ENCODE results near the gene FAF1. TPM values are rescaled to one million over a fixed set of nuclear protein-coding genes. Genes with fewer than 3 reads are reported as not detected.
"Not testable (repeated sequence)": the region's sequence is repeated elsewhere in the genome, so short reads cannot be mapped to it uniquely, and the experiment has no call there.

Gene FAF1
- total and polyA plus RNA-seq, 9 donors = 23.1 to 76.0 (median 57.1) TPM

- TF ChIP-seq CTCF (IDR thresholded peaks at IDR 0.05) (no peak), POLR2A (IDR thresholded peaks at IDR 0.05) (no peak), EP300 (IDR thresholded peaks at IDR 0.05) (no peak)
These were observed 23.7 kb downstream of the FAF1 start for GRCh38 chr1:50936321-50936720.

GRCh38 chr1:50935276-50935675, 24.8 kb downstream of the FAF1 start:
- H3K27me3 ChIP-seq; H3K27ac ChIP-seq; H3K4me1 ChIP-seq (ENCODE audit: insufficient read depth); DNase-seq; H3K9me3 ChIP-seq; H3K36me3 ChIP-seq; H3K4me3 ChIP-seq: not testable (repeated sequence)
- WGBS, 3 donors = 91 to 97% (median 96%) methylated on average over 2 of the region's 2 CpGs
- intact Hi-C loops (cut with DNase I) = loop anchor here in 1 of 4 donors (10.0 kb wide), 1 partner anchor 250 kb away; no protein-coding TSS in a partner anchor

More at GRCh38 chr1:50936321-50936720, 23.7 kb downstream of the FAF1 start:
- H3K36me3 ChIP-seq = no peaks in the 10 kb centered on the region
- H3K4me1 ChIP-seq (ENCODE audit: insufficient read depth) = no peaks in the 10 kb centered on the region
- H3K9me3 ChIP-seq = no peaks in the 10 kb centered on the region
- no peak overlapping the region for H3K27ac ChIP-seq
- 60 to 85% (median 60%) methylated on average over 2 of the region's 2 CpGs for WGBS, 3 donors
- H3K4me3 ChIP-seq = no peak overlapping the region
- no peaks in the 10 kb centered on the region for H3K27me3 ChIP-seq
- intact Hi-C loops (cut with DNase I) = loop anchor here in 1 of 4 donors (10.0 kb wide), 1 partner anchor 248 kb away; no protein-coding TSS in a partner anchor
- no peak for DNase-seq

GRCh38 chr1:50934838-50935237, 25.2 kb downstream of the FAF1 start:
- TF ChIP-seq POLR2A (IDR thresholded peaks at IDR 0.05) = no peak
- no peak for TF ChIP-seq CTCF (IDR thresholded peaks at IDR 0.05)
- TF ChIP-seq EP300 (IDR thresholded peaks at IDR 0.05) = no peak
- DNase-seq = no peak
- Histone ChIP-seq H3K4me1 (ENCODE audit: insufficient read depth) (no peaks in the 10 kb centered on the region), H3K9me3 (no peaks in the 10 kb centered on the region), H3K27me3 (no peaks in the 10 kb centered on the region), H3K27ac (no peak overlapping the region), H3K36me3 (no peaks in the 10 kb centered on the region), H3K4me3 (no peak overlapping the region)
- intact Hi-C loops (cut with DNase I) = loop anchor here in 2 of 4 donors (5.0 to 10.0 kb wide), 2 partner anchors 223 to 250 kb away; no protein-coding TSS in a partner anchor

GRCh38 chr1:50933770-50934169, 26.3 kb downstream of the FAF1 start:
- not testable (repeated sequence) for H3K36me3 ChIP-seq; DNase-seq; H3K9me3 ChIP-seq; H3K4me3 ChIP-seq; H3K27ac ChIP-seq; H3K4me1 ChIP-seq (ENCODE audit: insufficient read depth); H3K27me3 ChIP-seq
- intact Hi-C loops (cut with DNase I) = loop anchor here in 2 of 4 donors (5.0 to 10.0 kb wide), 2 partner anchors 221 to 251 kb away; no protein-coding TSS in a partner anchor
- 85 to 90% (median 87%) methylated on average over 3 of the region's 3 CpGs for WGBS, 3 donors

- H3K27ac ChIP-seq; H3K27me3 ChIP-seq; DNase-seq; H3K9me3 ChIP-seq; H3K36me3 ChIP-seq; H3K4me1 ChIP-seq (ENCODE audit: insufficient read depth); H3K4me3 ChIP-seq: not testable (repeated sequence)
- intact Hi-C loops (cut with DNase I) = loop anchor here in 2 of 4 donors (5.0 to 10.0 kb wide), 2 partner anchors 220 to 253 kb away; no protein-coding TSS in a partner anchor
- 94 to 98% (median 97%) methylated on average over 4 of the region's 4 CpGs for WGBS, 3 donors
These were observed 28.0 kb downstream of the FAF1 start for GRCh38 chr1:50932043-50932442.

- H3K9me3 ChIP-seq = no peaks in the 10 kb centered on the region
- H3K4me3 ChIP-seq = no peak overlapping the region
- H3K27ac ChIP-seq = no peak overlapping the region
- intact Hi-C loops (cut with DNase I) = loop anchor here in 2 of 4 donors (5.0 to 10.0 kb wide), 2 partner anchors 219 to 254 kb away; no protein-coding TSS in a partner anchor
- TF ChIP-seq CTCF (IDR thresholded peaks at IDR 0.05) (no peak), EP300 (IDR thresholded peaks at IDR 0.05) (no peak), POLR2A (IDR thresholded peaks at IDR 0.05) (no peak)
- DNase-seq = no peak
- 87 to 91% (median 91%) methylated on average over 6 of the region's 6 CpGs for WGBS, 3 donors
- H3K36me3 ChIP-seq = no peaks in the 10 kb centered on the region
- H3K4me1 ChIP-seq (ENCODE audit: insufficient read depth) = no peaks in the 10 kb centered on the region
- H3K27me3 ChIP-seq = no peaks in the 10 kb centered on the region
These were observed 28.9 kb downstream of the FAF1 start for GRCh38 chr1:50930965-50931737.

All from ovary (tissue), 9 donors.